Stimulated activated CD4-positive, alpha-beta T cell treated with anti-CD3 and anti-CD28 coated beads, Interleukin-1b, Interleukin-23, amount 100 ng/mL, for 4 hours (primary cell): ENCODE results near the gene CLDN5.
A peak's percentile ranks its signal among the peaks of the same experiment; 100 is the strongest.

Experiments
- DNase-seq, 2 donors: peaks; one replicate each; pipeline ENCODE4 v3.0.0-alpha.2; 2020; ENCODE audit warnings: low read depth in 2 of 2

The CLDN5 gene, protein sequence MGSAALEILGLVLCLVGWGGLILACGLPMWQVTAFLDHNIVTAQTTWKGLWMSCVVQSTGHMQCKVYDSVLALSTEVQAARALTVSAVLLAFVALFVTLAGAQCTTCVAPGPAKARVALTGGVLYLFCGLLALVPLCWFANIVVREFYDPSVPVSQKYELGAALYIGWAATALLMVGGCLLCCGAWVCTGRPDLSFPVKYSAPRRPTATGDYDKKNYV

DNA sequence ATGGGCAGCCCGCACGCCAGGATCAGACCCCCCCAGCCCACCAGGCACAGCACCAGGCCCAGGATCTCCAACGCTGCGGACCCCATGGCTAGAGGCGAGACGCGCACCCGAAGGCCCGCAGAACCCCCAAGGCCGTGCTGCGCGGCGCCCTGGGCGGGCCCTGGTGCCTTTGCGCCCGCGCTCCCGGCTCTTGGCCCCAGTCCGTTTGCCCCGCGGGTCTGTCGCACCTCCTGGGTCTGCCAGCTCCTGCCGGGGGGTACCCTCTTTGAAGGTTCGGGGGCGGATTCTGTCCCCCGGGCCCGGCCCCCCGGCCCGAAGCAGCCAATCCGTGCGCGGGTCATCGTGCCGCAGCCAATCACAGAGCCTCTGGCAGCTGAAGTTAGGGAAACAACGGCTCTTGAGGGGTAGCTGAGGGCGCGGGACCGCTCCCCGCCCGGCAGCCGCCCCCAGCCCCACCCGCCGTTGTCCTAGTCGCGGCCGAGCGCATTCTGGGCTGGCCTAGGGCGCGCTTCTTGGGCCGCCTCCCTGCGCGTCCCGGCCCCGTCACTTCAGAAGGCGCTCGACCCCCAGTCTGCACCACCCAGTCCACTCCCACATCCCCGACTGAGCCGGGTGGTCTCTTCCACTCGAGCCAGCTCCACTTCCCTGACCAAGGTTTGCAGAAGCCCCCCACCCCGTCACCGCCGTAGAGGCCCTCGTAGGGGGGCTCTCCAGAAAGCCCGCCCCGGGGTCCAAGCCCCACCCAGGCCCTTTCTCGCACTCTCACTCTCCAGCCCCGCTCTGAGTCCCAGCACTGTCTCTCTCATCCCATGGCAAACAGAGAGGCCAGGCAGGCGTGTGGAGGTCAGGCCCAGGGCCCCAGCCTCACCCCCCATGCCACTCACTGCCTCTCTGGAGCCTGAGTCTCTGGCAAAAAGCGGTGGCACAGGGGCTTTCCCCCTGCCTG, at the start of gene CLDN5:
CLDN5 (minus strand) TSS at position 241 of the 946 bp plus-strand sequence; CDS start at position 86, 155 bp downstream.
- DNase-seq = peak in 1 of 2 donors; percentile 17

DNA sequence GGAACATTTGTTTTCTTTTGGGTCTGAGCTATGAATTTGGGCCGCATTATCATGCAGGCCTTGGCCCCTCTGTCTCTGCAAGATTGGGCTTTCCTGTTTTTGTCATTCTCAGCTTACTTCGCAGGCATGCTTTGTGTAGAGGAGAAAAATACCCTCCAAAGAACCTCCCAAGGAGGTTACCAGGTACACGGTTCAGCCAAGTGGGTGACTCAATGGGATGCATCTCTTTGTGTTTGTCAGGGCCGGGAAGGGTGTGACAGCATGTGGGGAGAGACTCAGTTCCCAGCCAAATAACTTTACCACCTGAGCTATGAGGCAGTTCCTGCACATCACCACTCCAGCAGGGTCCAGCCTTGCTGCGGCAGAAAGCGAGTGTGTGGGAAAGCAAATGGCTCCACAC, 47.8 kb upstream of the CLDN5 start:
- DNase-seq = no peak

DNA sequence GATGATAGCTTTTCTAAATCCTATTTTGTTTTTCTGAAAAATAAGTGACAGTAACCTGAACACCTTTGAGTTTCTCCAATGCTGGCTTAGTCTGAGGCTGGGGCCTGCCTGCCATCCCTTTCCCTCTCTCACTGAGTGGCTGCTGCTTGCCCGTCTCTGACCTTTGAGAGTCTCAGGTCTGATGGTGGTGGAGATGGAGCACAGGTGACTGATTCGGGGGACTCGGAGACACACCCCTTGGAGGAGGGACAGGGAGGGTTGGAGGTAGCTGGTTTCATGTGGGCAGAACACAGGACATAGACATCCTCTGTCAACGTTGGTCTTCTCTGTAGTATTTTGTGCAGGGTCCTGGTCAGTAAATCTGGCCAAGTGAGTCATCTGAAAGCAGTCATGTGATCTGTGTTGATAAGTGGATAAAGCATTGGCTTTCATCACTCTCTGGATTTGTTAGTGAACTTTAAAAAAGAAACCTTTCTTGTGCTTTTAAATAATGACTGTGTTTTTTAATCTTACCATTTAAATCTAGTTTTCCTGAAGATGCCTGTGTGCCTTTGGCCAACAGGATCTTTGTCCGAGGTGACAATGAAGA, 47.1 kb upstream of the CLDN5 start:
- no peak for DNase-seq

DNA sequence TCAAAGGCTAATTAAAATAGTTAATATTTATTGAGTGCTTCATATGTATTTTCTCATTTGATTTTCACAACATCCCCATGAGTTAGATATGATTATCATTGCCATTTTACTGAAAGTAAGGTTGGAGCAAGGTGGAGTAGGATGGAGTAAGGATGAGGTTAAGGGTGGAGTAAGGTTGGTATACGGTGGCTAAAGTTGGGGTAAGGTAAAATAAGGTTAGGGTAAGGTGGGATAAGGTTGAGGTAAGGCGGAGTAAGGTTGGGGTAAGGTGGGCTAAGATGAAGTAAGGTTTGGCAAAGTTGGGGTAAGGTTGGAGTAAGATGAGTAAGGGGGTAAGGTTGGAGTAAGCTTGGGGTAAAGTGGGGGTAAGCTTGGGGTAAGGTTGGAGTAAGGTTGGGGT, 45.8 kb upstream of the CLDN5 start:
- DNase-seq = no peak

DNA sequence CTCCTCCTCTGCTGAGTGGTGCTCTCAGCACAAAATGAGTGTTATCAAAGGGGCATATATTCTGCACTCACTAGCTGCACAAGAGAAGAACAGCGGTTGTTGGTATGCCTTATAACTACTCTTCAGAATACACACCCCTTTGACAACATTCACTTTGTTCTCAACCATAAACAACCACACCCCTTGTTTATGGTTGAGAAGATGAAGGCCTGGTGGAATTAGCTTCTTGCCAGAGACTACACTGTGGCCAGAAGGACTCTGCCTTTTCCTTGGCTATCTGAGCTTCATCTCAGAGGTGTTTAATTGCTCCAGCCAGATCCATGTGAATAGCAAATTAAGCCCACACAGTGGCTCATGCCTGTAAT, 45.0 kb upstream of the CLDN5 start:
- no peak for DNase-seq

DNA sequence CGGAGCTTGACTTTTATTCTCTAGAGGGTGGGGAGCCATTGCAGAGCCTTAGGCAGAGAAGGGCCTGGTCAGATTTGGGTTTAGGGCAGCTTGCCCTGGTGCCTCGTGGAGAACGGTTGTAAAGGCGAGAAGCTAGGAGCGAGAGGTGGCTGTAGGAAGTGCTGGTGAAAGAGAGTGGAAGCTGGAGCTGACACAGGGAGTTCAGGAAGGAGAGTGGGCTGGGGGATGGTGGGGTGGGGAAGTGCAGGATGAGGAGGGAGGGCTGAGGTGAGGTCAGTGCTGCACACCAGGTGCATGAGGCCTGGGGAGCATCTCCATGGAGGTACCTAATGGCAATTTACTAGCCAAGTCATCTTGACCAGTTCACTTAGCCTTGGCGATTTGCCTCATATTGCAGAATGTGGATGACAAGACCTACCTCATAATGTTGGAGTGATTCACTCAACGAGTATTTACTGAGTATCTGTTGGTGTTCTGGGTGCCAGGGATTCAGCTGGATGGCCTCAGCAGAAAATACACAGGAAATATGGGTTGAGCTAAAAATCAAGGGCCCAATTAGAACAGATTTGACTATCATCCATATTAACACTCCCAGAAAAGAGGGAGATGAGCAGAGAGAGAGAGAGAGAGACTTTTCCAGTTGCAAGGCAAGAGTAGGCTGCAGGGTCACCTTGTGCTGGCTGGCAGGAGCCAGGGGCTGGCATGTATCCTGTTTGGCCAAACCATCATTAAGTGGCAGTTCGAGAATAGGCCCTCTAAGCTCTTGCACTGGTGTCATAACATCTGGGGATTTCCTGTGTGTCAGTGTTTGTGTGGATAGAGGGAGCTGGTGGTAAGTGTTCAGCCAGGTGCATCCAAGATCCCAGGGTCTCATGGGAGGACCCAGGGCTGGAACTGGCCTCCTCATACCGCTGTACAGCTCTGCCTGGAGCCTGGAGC, 44.4 kb upstream of the CLDN5 start:
- no peak for DNase-seq

DNA sequence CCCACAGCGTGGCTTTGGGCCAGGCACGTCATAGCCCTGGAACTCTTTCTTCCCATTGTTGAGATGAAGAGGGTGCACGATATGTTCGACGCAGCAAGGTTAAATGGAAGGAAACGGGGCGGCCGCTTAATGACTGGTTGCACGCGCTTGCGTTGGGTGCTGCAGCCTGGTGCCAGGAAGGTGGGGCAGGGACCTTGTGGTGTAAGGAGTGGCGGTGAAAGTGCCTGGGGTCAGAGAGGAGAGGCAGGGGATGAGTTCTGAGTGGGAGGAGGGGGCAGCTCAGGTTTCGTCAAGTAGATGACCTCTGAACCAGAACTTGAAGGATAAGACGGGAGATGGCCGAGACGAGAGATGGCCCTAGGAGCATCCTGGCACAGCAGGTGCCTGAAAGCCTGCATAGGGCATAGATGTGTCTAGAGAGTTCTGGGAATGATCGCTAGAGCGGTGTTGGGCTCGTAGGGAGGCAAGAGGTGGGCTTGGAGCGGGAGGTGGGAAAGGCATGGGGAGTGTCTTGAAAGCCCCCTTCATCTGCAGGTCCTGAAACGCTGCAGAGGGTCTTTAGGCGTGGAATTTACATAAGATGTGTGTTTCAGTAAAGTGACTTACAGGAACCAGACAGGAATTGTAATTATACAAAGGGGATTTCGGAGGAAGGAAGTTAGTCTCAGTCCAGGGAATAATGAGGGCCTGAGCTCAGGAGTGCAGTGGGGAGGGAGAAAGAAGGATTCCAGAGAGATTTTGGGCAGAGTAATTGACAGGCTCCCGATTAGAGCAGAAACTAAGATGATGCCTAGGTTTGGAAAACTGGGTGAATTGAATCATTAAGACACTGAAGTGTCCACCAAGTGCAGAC, 43.2 kb upstream of the CLDN5 start:
- DNase-seq = no peak

DNA sequence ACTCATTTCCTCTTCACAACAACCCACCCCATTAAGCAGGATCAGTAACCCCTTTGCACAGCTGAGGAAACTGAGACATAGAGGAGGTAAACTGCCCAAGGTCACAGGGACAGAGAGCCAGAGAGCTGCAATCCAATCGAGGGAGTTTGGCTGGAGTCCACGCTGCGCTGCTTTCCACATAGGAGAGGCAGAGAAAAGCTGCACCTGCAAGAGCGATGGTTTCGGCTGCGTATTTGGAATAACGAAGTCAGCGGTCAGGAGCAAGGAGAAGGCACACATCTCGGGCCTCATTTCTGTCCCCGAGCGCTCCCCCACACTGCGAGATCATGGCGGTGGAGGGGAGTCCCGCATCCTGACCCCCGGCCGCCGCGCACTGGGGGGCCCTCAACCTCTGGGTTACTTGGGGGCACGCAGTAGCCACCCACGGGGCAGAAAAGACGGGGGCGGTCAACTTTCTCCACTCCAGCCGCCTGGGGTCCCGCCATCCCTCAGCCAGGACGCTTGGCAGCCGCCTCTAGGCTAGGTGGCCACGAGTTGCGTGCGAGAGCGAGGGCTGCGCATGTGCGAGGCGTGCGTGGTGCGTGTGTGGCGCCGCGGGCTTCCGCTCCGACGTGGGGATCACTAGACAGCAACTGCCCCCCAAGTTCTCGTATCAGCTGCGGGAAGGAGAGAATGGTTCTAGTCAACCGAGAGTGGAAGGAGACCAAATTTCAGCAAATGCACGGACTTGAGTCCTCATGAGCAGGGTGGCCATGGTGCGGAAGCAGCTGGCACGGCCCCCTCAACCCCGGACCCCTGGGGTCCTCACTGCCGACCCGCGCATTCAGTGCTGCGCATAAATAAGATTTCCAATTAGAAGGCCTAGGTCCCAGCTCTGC, 42.3 kb upstream of the CLDN5 start:
- no peak for DNase-seq

DNA sequence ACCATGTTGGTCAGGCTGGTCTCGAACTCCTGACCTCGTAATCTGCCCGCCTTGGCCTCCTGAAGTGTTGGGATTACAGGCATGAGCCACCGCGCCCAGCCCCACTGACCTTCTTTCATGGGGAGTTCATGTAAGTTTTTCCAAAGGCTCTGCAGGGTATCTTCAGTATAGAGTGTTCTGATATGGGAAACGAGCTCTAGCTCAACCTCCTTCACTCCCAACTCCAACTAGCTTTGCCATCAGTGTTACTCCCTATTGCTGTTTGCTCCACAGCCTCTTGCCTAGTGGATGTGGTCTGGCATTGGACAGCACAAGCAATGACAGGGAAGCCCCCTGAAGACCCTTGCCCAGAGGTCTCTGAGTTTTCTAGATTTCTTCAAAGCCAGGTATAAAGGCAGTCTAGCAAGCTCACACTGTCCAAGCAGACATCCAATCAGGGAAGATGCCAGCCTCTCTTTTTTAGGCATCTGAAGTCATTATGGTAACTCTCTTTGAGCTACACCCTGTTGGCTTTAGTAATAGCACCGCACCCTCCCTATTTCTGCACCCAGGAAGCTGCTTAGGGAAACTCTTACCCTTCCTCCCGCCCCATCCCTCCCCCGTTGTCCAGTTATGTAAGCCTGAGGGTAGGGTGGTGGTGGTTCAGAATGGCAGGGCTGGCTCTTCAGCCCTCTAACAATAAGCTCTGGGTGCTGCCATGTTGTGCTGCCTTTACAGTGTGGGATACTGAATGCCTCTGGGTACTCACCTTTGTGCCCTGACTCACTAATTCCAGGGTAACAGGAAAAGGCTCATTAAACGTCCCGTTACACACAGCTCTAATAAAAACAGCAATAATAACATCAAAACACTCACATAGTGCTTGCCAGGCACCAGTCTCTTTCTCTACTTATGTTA, 41.4 kb upstream of the CLDN5 start:
- DNase-seq = no peak

DNA sequence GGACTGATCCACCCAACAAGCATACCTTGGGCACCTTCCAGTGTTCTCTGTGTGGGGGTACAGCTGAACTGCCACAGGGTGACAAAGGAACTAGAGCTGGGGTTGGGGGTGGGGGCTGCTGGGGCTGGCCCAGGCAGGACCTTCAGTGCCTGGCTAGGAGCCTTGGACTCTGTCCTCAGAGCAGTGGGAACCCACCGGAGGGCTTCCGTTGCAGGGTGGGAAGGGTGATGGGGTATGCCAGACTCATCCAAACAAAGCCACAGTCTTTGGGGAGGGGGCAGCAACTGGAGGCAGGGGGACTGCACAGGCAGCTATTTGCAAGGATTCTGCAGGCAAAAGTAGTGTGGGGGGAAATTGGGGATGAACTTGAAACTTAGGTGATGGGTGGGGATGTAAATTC, 35.7 kb upstream of the CLDN5 start:
- DNase-seq = no peak

DNA sequence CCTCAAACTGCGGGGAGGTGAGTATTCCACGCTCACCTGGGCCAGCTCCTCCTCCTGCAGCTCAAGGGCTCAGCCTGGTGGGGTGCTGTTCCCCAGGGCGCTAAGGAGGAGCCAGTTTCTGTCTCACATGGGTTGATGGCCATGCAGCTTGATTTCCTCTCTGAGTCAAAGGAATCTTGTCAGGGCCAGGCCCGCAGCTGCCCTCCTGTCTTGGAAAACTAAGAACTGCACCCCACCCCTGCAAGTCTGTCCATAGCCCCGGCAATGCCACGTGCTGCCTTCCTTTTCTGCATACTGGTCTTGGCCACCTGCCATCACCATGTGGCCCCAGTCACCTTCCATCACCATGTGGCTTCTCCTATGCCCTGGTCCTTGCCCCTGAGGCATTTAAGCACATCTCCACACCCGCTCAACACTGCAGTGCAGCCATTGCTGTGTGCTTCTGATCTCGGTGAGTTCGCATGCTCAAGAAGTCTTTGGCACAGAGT, 35.2 kb upstream of the CLDN5 start:
- no peak for DNase-seq

DNA sequence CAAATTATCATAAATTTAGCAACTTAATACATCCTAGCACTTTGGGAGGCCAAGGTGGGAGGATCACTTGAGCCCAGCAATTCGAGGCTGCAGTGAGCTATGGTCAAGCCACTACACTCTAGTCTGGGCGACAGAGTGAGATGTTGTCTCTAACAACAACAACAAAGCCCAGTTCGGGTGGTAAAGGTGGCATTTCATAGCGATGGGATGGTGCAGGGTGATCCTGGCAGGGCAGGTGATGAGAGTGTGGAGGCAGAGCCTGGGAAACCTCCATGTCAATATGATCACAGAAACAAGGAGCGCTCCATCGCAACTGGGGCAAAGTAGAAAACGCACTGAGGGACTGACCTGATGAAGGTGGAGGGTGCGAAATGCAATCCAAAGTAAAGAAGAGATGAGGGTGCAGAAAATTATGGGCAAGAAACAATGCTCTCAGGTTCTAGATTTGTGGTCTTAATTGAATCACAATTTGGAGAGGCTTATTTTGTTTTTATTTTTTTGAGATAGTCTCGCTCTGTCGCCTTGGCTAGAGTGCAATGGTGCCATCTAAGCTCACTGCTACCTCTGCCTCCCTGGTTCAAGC, 32.8 kb upstream of the CLDN5 start:
- no peak for DNase-seq

DNA sequence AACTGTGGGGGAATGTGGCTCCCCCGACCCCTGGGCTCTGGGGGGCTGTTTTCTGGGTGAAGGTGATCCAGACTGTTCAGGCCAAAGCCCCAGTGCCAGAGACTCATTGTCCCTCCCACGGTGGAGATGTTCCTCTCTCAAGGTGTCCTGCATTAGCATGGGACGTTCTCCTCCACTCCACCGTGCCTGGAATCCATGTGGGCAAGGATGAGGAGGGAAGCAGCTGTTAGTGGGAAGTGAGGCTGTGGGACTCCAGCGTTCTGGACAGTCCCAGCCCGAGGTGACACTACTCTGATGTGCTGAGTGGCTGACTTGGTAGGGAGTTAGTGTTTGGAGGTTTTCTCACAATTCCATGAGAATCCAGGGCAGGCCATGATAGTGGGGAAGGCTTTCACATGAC, 31.4 kb upstream of the CLDN5 start:
- no peak for DNase-seq

DNA sequence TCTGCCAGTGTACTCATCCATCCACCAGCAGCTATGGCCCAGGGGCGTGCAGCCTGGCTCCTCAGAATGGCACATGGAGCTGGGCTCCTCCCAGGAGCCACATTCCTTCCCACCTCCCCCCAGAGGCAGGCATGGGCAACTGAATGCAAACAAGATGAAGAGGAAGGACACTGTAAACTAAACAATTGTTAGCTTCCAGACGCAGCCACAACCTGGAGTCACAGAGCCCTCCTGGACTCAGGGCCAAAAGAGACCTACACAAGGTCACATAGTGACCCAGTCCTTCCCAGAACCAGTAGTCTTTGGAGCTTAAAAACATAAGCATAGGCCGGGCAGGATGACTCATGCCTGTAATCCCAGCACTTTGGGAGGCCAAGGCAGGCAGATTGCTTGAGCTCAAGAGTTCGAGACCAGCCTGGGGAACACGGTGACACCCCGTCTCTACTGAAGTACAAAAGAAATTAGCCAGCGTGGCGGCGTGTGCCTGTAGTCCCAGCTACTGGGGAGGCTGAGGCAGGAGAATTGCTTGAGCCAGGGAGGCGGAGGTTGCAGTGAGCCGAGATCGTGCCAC, 30.7 kb upstream of the CLDN5 start:
- no peak for DNase-seq

DNA sequence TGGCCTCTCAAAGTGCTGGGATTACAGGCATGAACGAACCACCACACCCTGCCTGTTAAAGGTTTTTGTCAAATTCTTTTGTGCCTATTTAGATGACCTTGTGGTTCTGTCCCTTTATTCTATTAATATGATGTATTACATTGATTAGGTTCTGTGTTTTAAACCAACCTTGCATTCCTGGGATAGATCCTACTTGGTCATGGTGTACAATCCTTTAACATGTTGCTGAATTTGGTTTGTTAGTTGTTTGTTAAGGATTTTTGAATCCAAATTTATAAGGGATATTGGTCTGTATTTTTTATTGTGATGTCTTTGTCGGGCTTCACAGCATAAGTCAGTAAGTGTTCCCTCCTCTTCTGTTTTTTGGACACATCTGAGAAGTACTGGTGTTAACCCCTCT, 29.0 kb upstream of the CLDN5 start:
- no peak for DNase-seq

DNA sequence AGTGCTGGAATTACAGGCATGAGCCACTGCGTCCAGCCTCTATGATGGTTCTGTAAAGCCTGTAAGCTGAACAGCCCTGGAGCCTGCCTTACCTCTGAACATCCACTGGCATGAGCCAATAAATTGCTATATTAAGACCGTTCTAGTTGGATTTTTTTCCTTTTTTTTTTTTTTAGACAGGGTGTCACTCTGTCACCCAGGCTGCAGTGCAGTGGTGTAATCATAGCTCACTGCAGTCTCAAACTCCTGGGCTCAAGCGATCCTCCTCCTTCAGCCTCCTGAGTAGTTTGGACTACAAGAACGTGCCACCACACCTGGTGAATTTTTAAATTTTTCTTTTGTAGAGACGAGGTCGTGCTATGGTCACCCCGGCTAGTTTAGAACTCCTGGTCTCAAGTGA, 26.2 kb upstream of the CLDN5 start:
- DNase-seq = no peak

DNA sequence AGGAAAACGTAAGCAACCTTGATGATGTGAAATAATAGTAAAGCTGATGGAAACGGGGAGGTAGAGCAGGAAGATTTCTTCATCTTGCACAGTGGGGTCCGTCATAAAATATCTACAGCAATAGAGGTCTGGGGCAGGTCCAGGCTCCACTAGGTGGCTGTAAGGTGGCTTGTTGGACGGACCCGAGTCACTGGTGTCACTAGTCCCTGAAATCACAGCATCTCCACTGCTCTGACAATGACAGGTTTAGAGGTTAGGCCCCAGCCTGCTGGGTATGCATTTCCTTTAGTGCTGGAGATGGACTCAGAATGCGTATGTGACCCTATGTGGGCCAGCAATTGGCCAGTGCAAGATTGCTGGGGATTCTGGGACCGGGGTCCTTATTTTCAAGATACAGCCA, 25.2 kb upstream of the CLDN5 start:
- no peak for DNase-seq

DNA sequence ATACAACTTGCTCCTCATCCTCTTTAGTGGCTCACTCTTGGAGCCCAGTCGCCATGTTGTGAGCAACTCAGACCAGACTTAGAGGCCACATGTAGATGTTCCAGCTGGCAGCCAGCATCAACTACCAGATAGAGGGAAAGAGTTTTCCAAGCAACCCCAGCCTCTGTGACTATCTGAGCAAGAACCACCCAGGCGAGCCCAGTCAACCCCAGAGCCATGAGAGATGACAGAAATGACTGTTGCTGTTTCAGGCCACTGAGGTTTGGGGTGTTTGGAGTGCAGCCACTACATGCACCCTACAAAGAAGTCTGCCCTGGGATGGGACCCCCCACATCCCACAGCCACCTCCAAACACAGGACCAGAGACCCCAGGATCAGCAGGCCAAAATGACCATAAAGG, 24.8 kb upstream of the CLDN5 start:
- no peak for DNase-seq
